ENCODE data around the gene ARHGAP29. TPM values are rescaled to one million over a fixed set of nuclear protein-coding genes. Genes with fewer than 3 reads are reported as not detected.

The ARHGAP29 gene
- total and polyA plus RNA-seq, 2 of the 8 experiments (the other 6 are each of a cell fraction or from before 2014, with no cell fraction given): 0.57 to 3.2 TPM

DNA sequence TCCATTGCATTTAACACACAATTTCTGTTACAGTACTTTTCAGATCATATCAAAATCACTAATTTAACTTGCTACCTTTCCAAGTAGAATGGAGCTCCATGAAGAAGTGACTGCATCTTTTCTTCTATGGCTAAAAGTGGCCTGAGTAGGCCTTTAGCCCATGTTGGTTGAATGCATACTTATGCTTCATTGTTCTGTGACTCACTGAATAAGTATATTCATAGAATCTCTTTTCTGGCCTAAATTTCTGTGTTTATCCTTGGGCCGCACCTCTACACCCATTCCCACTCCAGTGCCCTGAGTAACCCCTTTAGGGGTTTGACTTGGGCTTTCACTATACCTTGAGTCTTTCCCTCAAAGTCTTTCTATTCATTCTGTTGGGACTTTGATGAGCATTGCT lies 42.1 kb upstream of the ARHGAP29 start:
- H2BK5ac ChIP-seq (ENCODE audit: low read depth, low read length): no peak overlapping the region
- H3K36me3 ChIP-seq (ENCODE audit: control insufficient read depth in 2 of 4, insufficient read depth in 4 of 4, low read length in 3 of 4): no peaks in the 10 kb centered on the region
- no peaks in the 10 kb centered on the region for H3K23me2 ChIP-seq (ENCODE audit: low read depth, low read length)
- H2BK120ac ChIP-seq (replicated peaks; ENCODE audit: low read depth, low read length): no peak overlapping the region
- H4K20me1 ChIP-seq (replicated peaks in 1 of 2; ENCODE audit: control insufficient read depth in 1 of 2, insufficient read depth in 2 of 2, low read length in 2 of 2): no peaks in the 10 kb centered on the region
- H3K27me3 ChIP-seq (replicated peaks in 1 of 4; ENCODE audit: control insufficient read depth in 3 of 4, extremely low read depth in 1 of 4, insufficient read depth in 3 of 4, low read length in 3 of 4): no peaks in the 10 kb centered on the region
- H3K9me3 ChIP-seq (ENCODE audit: insufficient read depth in 2 of 2, low read depth in 1 of 2, low read length in 1 of 2): no peaks in the 10 kb centered on the region
- H3K23ac ChIP-seq (ENCODE audit: insufficient read length): no peak overlapping the region
- FAIRE-seq: no peak
- POLR2A ChIA-PET (ENCODE audit: partially characterized antibody): interaction anchor here (1.2 kb wide), 1 partner anchor 11 kb away, joined by 3 read pairs; no protein-coding TSS in a partner anchor
- no peak overlapping the region for H2AK5ac ChIP-seq (ENCODE audit: low read depth, low read length)
- H3K4me1 ChIP-seq (replicated peaks in 1 of 4; ENCODE audit: control insufficient read depth in 3 of 4, insufficient read depth in 4 of 4, low read length in 3 of 4): no peaks in the 10 kb centered on the region
- no peak overlapping the region for H3K4me3 ChIP-seq (ENCODE audit: extremely low read depth in 1 of 4, insufficient read depth in 2 of 4, low read depth in 3 of 4, low read length in 4 of 4)
- no peak overlapping the region for H2BK15ac ChIP-seq (ENCODE audit: low read length)
- no peak overlapping the region for H4K8ac ChIP-seq (ENCODE audit: extremely low read depth, insufficient read depth, low read length)
- H3K4me2 ChIP-seq (ENCODE audit: insufficient read depth in 1 of 2, low read depth in 2 of 2, low read length in 2 of 2): no peak overlapping the region
- CTCF ChIA-PET (ENCODE audit: partially characterized antibody): interaction anchor here (1.5 kb wide), 1 partner anchor 18 kb away, joined by 7 read pairs; no protein-coding TSS in a partner anchor
- no peak overlapping the region for H3K9ac ChIP-seq (replicated peaks in 1 of 4; ENCODE audit: extremely low read depth in 1 of 4, low read depth in 3 of 4, low read length in 3 of 4)
- H4K5ac ChIP-seq (ENCODE audit: insufficient read length, low read depth, low read length): no peak overlapping the region
- H3K27ac ChIP-seq (ENCODE audit: low read depth, low read length): no peak overlapping the region
- H2AFZ ChIP-seq (ENCODE audit: low read length): no peak overlapping the region
- H3K18ac ChIP-seq (ENCODE audit: extremely low read depth, low read length): no peak overlapping the region
- WGBS, 2 experiments (ENCODE audit: extremely low coverage in 1 of 2, insufficient coverage in 1 of 2, insufficient read length in 1 of 2, insufficient replicate concordance in 2 of 2, low coverage in 1 of 2, low lambda C conversion rate in 2 of 2, missing lambda C conversion rate in 1 of 2): 94% methylated on average over 1 of the region's 1 CpG; no CpG with 5 or more reads in 1 of the 2 experiments
- H3K4ac ChIP-seq (replicated peaks; ENCODE audit: insufficient read length, low read depth, low read length): no peak overlapping the region
- no peaks in the 10 kb centered on the region for H3K79me1 ChIP-seq (ENCODE audit: low read depth, low read length)
- H4K91ac ChIP-seq (replicated peaks; ENCODE audit: insufficient read length, low read length): no peak overlapping the region
- H3K14ac ChIP-seq (ENCODE audit: insufficient read length): no peak overlapping the region
- H3K56ac ChIP-seq (replicated peaks; ENCODE audit: insufficient read length, low read depth, low read length): no peak overlapping the region
- no peaks in the 10 kb centered on the region for H3K79me2 ChIP-seq (ENCODE audit: control insufficient read depth in 1 of 2, insufficient read depth in 2 of 2, low read length in 2 of 2)
- H2BK20ac ChIP-seq (ENCODE audit: low read length): no peak overlapping the region
- no peak overlapping the region for H2BK12ac ChIP-seq (ENCODE audit: low read depth, low read length)
- no peak for DNase-seq (ENCODE audit: low read depth in 1 of 2, low spot score in 2 of 2)
- no peak for TF ChIP-seq NRF1 (IDR thresholded peaks at IDR 0.05; ENCODE audit: low read depth, low read length)
